ENCODE measurements around the gene TBL1XR1.

GRCh38 chr3:177174607-177175170 is 22.6 kb downstream of the TBL1XR1 start:
- TF ChIP-seq CTCF (conservative IDR thresholded peaks at IDR 0.05; ENCODE audit: low read depth, low read length) (no peak), EZH2 (IDR thresholded peaks at IDR 0.05; ENCODE audit: borderline replicate concordance, low read depth, low read length, poor library complexity, severe bottlenecking) (no peak)
